ENCODE measurements around the gene LRBA. TPM values are rescaled to one million over a fixed set of nuclear protein-coding genes. Genes with fewer than 3 reads are reported as not detected.
A peak's percentile ranks its signal among the peaks of the same experiment; 100 is the strongest.

LRBA gene
- total and polyA plus RNA-seq, 4 donors, result 8.2 to 69.8 (median 32.8) TPM

- TF ChIP-seq REST (IDR thresholded peaks at IDR 0.05) (no peak), ATF3 (IDR thresholded peaks at IDR 0.05) (no peak), FOXA1 (IDR thresholded peaks at IDR 0.05) (no peak), FOXA2 (IDR thresholded peaks at IDR 0.05) (no peak)
Observed at GRCh38 chr4:150299816-150300215, 715.3 kb downstream of the LRBA start (continued).

- H3K27me3 ChIP-seq (ENCODE audit: control insufficient read depth in 4 of 4, insufficient read depth in 4 of 4, low read length in 3 of 4), result no peaks in the 10 kb centered on the region
- H3K9ac ChIP-seq (ENCODE audit: low read depth in 1 of 2, low read length in 2 of 2), result no peak overlapping the region
- no peaks in the 10 kb centered on the region for H3K9me3 ChIP-seq (ENCODE audit: control insufficient read depth in 4 of 4, low read length in 3 of 4)
- WGBS, result 98% methylated on average over 1 of the region's 1 CpG
- peak; percentile 86 to 92 for TF ChIP-seq RAD21 (IDR thresholded peaks at IDR 0.05)
- TF ChIP-seq CTCF (IDR thresholded peaks at IDR 0.05; ENCODE audit: low read depth, low read length, missing input control), result peak; percentile 53
- TF ChIP-seq ATF3 (IDR thresholded peaks at IDR 0.05), result no peak
- no peak overlapping the region for H3K27ac ChIP-seq (ENCODE audit: low read depth in 1 of 2, low read length in 2 of 2)
- H3K36me3 ChIP-seq (ENCODE audit: control insufficient read depth in 4 of 4, insufficient read depth in 3 of 4, low read depth in 1 of 4, low read length in 3 of 4), result no peaks in the 10 kb centered on the region
- DNase-seq (ENCODE audit: low spot score), result no peak
- no peak overlapping the region for H3K4me3 ChIP-seq (ENCODE audit: low read depth in 1 of 3, low read length in 3 of 3)
- no peaks in the 10 kb centered on the region for H3K4me1 ChIP-seq (ENCODE audit: control insufficient read depth in 4 of 4, insufficient read depth in 4 of 4, low read length in 3 of 4)
Observed at GRCh38 chr4:150297861-150298474, 717.1 kb downstream of the LRBA start.

- TF ChIP-seq ZBTB33 (IDR thresholded peaks at IDR 0.05), result no peak
- Histone ChIP-seq H3K9me3 (ENCODE audit: control insufficient read depth in 4 of 4, low read length in 3 of 4) (no peaks in the 10 kb centered on the region), H3K4me3 (ENCODE audit: low read depth in 1 of 3, low read length in 3 of 3) (no peak overlapping the region), H3K27ac (ENCODE audit: low read depth in 1 of 2, low read length in 2 of 2) (no peak overlapping the region), H3K27me3 (ENCODE audit: control insufficient read depth in 4 of 4, insufficient read depth in 4 of 4, low read length in 3 of 4) (no peaks in the 10 kb centered on the region), H3K36me3 (ENCODE audit: control insufficient read depth in 4 of 4, insufficient read depth in 3 of 4, low read depth in 1 of 4, low read length in 3 of 4) (no peaks in the 10 kb centered on the region), H3K4me1 (ENCODE audit: control insufficient read depth in 4 of 4, insufficient read depth in 4 of 4, low read length in 3 of 4) (no peaks in the 10 kb centered on the region), H3K9ac (ENCODE audit: low read depth in 1 of 2, low read length in 2 of 2) (no peak overlapping the region)
- WGBS, result 91% methylated on average over 3 of the region's 3 CpGs
- DNase-seq (ENCODE audit: low spot score), result no peak
Observed at GRCh38 chr4:150289881-150290280, 725.2 kb downstream of the LRBA start.

Data from liver (tissue), 9 donors.